SJSA1 (cell line): ENCODE results near the gene ELOF1. TPM values are rescaled to one million over a fixed set of nuclear protein-coding genes. Genes with fewer than 3 reads are reported as not detected.

ENCODE experiments used
- DNase-seq, 2 experiments: peaks; one replicate each; pipeline ENCODE4 v3.0.0-alpha.2; 2015 to 2020; ENCODE audit warnings: low spot score in 2 of 2, low read depth in 1 of 2
- H3K27ac ChIP-seq: fragments of 250-450 bp; sonication (Bioruptor Pico); 2 replicates; pipeline ENCODE4 v1.5.1; 2020; ENCODE audit warnings: mild to moderate bottlenecking, moderate library complexity
- H3K27me3 ChIP-seq: fragments of 250-450 bp; sonication (Bioruptor Pico); replicated peaks from 2 replicates; pipeline ENCODE4 v1.5.1; 2020; ENCODE audit warnings: mild to moderate bottlenecking, moderate library complexity
- H3K36me3 ChIP-seq: fragments of 250-450 bp; sonication (Bioruptor Pico); 2 replicates; pipeline ENCODE4 v1.5.1; 2020; ENCODE audit warnings: mild to moderate bottlenecking
- H3K4me1 ChIP-seq: fragments of 250-450 bp; sonication (Bioruptor Pico); replicated peaks from 2 replicates; pipeline ENCODE4 v1.6.1; 2021; ENCODE audit warnings: mild to moderate bottlenecking
- H3K4me3 ChIP-seq: fragments of 250-450 bp; sonication (Bioruptor Pico); 2 replicates; pipeline ENCODE4 v1.5.1; 2020; ENCODE audit warnings: mild to moderate bottlenecking
- H3K9me3 ChIP-seq: fragments of 250-450 bp; sonication (Bioruptor Pico); replicated peaks from 2 replicates; pipeline ENCODE4 v1.5.1; 2020; ENCODE audit warnings: mild to moderate bottlenecking
- total RNA-seq: library from RNA; depleted of rRNA; stranded (reverse); fragments of >200 nt; shearing (Covaris generic); gene quantifications from 2 replicates; pipeline ENCODE4 v1.2.3, GENCODE V29; 2014

ELOF1 gene
- total RNA-seq, 1 experiment from 2014 or later: 61.6 TPM

- no peaks in the 10 kb centered on the region for H3K9me3 ChIP-seq
- no peak for DNase-seq
- H3K4me3 ChIP-seq: no peak overlapping the region
- no peaks in the 10 kb centered on the region for H3K27me3 ChIP-seq
- peaks cover 60% of the 10 kb centered on the region for H3K4me1 ChIP-seq
- H3K27ac ChIP-seq: no peak overlapping the region
- no peaks in the 10 kb centered on the region for H3K36me3 ChIP-seq
Observed at GRCh38 chr19:11534948-11535347, 24.1 kb downstream of the ELOF1 start.

DNA sequence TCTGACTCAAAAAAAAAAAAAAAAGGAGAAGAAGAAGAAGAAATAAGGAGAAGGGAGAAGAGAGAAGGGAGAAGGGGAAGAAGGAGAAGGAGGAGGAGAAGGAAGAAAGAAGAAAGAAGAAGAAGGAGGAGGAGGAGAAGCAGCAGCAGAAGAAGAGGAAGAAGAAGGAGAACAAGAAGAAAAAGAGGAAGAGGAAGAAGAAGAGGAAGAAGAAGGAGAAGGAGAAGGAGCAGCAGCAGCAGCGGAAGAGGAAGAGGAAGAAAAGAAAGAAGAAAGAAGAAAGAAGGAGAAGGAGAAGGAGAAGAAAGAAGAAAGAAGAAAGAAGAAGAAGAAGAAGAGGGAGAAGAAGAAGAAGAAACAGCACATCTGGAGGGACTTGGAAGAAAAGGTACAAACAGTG is 24.5 kb downstream of the ELOF1 start:
- Histone ChIP-seq H3K27me3 (no peaks in the 10 kb centered on the region), H3K36me3 (no peaks in the 10 kb centered on the region), H3K27ac (no peak overlapping the region), H3K4me3 (no peak overlapping the region), H3K4me1 (peaks cover 58% of the 10 kb centered on the region), H3K9me3 (no peaks in the 10 kb centered on the region)
- no peak for DNase-seq

DNA sequence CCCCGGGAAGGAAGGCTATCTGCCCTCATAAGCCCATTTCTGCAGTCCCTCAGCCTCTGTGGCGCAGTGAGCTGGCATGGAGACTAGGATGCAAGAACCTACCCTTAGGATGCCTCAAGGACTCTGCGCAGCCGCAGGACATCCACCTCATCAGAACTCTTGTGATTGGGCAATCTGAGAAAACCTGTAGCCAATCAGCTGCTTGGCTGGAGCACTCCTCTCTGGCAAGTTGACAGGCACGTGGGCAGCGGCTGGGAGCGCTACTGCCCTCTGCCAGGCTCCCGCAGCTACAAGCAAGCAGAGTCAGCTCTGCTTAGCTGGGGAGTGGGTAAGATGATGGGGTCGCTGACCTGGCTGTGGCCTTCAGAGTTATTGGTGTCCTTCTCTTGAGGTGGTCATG is 28.6 kb downstream of the ELOF1 start:
- H3K36me3 ChIP-seq: no peaks in the 10 kb centered on the region; the same call in 1 of the 2 replicates
- peaks cover 41% of the 10 kb centered on the region for H3K4me1 ChIP-seq
- DNase-seq: no peak
- no peak overlapping the region for H3K27ac ChIP-seq
- no peaks in the 10 kb centered on the region for H3K9me3 ChIP-seq
- no peaks in the 10 kb centered on the region for H3K27me3 ChIP-seq
- no peak overlapping the region for H3K4me3 ChIP-seq

DNA sequence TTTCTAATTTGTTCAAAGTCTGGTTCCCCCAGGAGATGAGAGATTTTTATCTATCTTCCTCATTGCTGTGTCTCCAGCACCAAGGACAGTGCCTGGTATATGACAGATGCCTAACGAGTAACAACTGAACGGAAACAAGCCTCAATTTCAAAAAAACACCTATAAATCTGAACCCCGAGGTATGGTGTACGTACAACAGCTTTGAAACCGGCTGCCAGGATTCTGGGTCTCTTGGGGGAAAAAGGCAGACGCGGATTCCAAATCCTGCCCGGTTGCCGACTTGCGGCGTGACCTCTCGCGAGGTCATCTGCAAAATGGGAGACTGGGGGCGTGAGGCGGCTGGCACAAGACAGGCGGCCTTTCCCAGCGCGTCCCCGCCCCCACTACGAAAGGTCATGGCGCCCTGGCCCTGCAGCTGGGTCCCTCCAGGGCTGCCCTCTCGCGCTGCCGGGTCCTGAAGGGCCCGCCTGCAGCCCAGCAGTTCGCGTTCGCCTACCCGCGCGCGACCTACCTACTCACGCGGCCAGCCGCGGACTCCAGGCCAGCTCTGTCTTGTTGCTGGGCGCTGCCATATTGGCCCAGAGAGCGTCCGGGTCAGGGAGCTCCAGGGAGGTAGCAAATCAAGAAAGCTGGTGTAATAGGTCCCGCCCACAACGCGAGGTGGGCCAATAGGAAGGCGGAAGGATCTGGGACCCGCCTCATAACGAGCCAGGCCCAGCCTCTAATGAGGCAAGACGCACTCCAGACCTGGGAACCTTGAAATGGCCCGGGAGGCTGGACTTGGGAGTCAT is 30.3 kb downstream of the ELOF1 start, which contains the start of gene ECSIT:
ECSIT (minus strand) TSS at position 584 of the 791 bp plus-strand sequence. CDS start 9,964 bp downstream, outside the sequence.
- peaks cover under 1% of the 10 kb centered on the region for H3K36me3 ChIP-seq
- no peaks in the 10 kb centered on the region for H3K9me3 ChIP-seq
- H3K4me1 ChIP-seq: peaks cover 37% of the 10 kb centered on the region
- peak; percentile 99 for DNase-seq
- peak within 1 kb of the TSS; percentile 73 for H3K27ac ChIP-seq
- peak within 1 kb of the TSS; percentile 81 for H3K4me3 ChIP-seq
- no peaks in the 10 kb centered on the region for H3K27me3 ChIP-seq

GRCh38 chr19:11519138-11519537 is 39.9 kb downstream of the ELOF1 start:
- Histone ChIP-seq H3K27ac (no peak overlapping the region), H3K36me3 (peaks cover 10% of the 10 kb centered on the region)

GRCh38 chr19:11513946-11514345 is 45.1 kb downstream of the ELOF1 start:
- H3K27ac ChIP-seq: no peak overlapping the region
- H3K9me3 ChIP-seq: no peaks in the 10 kb centered on the region
- no peak for DNase-seq
- H3K36me3 ChIP-seq: peaks cover 10% of the 10 kb centered on the region
- no peaks in the 10 kb centered on the region for H3K27me3 ChIP-seq
- no peaks in the 10 kb centered on the region for H3K4me1 ChIP-seq
- H3K4me3 ChIP-seq: no peak overlapping the region

More at GRCh38 chr19:11519138-11519537, 39.9 kb downstream of the ELOF1 start:
- Histone ChIP-seq H3K27me3 (no peaks in the 10 kb centered on the region), H3K9me3 (no peaks in the 10 kb centered on the region), H3K4me1 (no peaks in the 10 kb centered on the region), H3K4me3 (no peak overlapping the region)
- DNase-seq: no peak

- no peak for DNase-seq
- no peaks in the 10 kb centered on the region for H3K27me3 ChIP-seq
- peaks cover 6% of the 10 kb centered on the region for H3K4me1 ChIP-seq
- H3K4me3 ChIP-seq: no peak overlapping the region
- H3K27ac ChIP-seq: no peak overlapping the region
- no peaks in the 10 kb centered on the region for H3K9me3 ChIP-seq
- peaks cover 4% of the 10 kb centered on the region; the same call in 1 of the 2 replicates for H3K36me3 ChIP-seq
Observed at GRCh38 chr19:11510444-11510843, 48.6 kb downstream of the ELOF1 start.

- H3K4me1 ChIP-seq: peaks cover 11% of the 10 kb centered on the region
Observed at GRCh38 chr19:11507370-11508078, 51.5 kb downstream of the ELOF1 start.

DNA sequence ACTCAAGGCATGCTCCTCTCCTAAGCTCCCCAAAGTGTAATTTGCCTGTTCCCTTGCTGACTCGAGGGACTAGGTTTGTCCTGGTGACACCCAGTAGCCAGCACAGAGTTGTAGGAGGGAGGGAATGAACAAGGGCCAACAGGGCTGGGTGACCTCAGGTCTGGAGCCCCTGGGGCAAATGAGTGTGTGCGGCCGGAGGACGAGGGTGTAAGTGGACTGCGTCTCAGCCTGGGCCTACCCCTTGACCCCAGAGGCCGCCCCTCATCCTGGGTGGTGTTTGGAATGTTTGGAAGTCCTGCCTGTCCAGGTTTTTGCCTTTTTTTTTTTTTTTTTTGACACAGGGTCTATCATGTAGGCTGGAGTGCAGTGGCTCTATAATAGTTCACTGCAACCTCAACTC is 52.1 kb downstream of the ELOF1 start:
- Histone ChIP-seq H3K27ac (no peak overlapping the region), H3K4me1 (peaks cover 11% of the 10 kb centered on the region), H3K9me3 (no peaks in the 10 kb centered on the region), H3K36me3 (peaks cover 7% of the 10 kb centered on the region; the same call in 1 of the 2 replicates), H3K4me3 (no peak overlapping the region), H3K27me3 (no peaks in the 10 kb centered on the region)
- no peak for DNase-seq

More at GRCh38 chr19:11507370-11508078, 51.5 kb downstream of the ELOF1 start:
- Histone ChIP-seq H3K9me3 (no peaks in the 10 kb centered on the region), H3K4me3 (no peak overlapping the region), H3K36me3 (peaks cover 7% of the 10 kb centered on the region; the same call in 1 of the 2 replicates), H3K27ac (no peak overlapping the region), H3K27me3 (no peaks in the 10 kb centered on the region)
- DNase-seq: no peak

GRCh38 chr19:11506101-11506555 is 52.9 kb downstream of the ELOF1 start:
- peaks cover 11% of the 10 kb centered on the region for H3K4me1 ChIP-seq
- H3K27ac ChIP-seq: peak overlapping the region; percentile 78
- peak overlapping the region; percentile 77 for H3K4me3 ChIP-seq
- H3K36me3 ChIP-seq: 0 out of 2 replicates have a peak, but pooled peaks cover 7% of the 10 kb centered on the region
- no peak for DNase-seq
- no peaks in the 10 kb centered on the region for H3K9me3 ChIP-seq
- H3K27me3 ChIP-seq: no peaks in the 10 kb centered on the region

DNA sequence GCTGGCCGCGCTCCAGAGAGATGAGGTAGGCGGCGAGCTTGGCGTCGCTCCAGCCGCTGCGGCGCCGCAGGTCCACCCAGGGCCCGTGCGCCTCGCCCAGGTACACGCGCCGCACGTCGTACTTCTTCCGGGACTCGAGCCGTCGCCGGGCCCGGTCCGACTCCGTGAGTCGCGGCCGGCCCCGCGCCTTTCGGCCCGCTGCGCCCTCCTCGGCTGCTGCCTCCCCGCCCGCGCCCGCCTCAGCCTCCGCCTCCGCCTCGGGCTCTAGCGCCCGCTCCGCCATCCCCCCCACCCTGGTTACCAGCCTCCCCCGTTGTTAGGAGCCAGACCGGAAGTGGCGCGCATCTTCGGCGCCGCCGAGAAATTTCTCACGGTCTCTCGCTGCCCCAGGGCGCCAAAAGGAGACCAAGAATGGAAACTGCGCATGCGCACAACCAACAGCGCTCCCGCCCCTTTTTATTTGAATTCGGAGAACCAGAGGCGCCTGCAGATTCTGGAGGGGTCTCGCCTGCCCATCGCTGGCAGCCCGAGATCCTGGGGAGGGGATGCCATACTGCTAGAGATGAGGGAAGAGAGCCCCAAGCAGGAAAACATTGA is 53.4 kb downstream of the ELOF1 start, which contains the start of gene ZNF653:
ZNF653 (minus strand) TSS at position 336 of the 597 bp plus-strand sequence; CDS start at position 283, 53 bp downstream.
- peak; percentile 94 to 96 for DNase-seq
- Histone ChIP-seq H3K9me3 (no peaks in the 10 kb centered on the region), H3K27me3 (no peaks in the 10 kb centered on the region), H3K4me3 (peak within 1 kb of the TSS; percentile 77), H3K27ac (peak within 1 kb of the TSS; percentile 78), H3K4me1 (peaks cover 11% of the 10 kb centered on the region), H3K36me3 (0 out of 2 replicates have a peak, but pooled peaks cover 7% of the 10 kb centered on the region)

- Histone ChIP-seq H3K4me1 (peaks cover 11% of the 10 kb centered on the region), H3K27me3 (no peaks in the 10 kb centered on the region), H3K27ac (peak overlapping the region; percentile 78), H3K4me3 (peak overlapping the region; percentile 77), H3K36me3 (0 out of 2 replicates have a peak, but pooled peaks cover 7% of the 10 kb centered on the region), H3K9me3 (no peaks in the 10 kb centered on the region)
- DNase-seq: peak; percentile 80 to 97
Observed at GRCh38 chr19:11505032-11505503, 54.0 kb downstream of the ELOF1 start.

DNA sequence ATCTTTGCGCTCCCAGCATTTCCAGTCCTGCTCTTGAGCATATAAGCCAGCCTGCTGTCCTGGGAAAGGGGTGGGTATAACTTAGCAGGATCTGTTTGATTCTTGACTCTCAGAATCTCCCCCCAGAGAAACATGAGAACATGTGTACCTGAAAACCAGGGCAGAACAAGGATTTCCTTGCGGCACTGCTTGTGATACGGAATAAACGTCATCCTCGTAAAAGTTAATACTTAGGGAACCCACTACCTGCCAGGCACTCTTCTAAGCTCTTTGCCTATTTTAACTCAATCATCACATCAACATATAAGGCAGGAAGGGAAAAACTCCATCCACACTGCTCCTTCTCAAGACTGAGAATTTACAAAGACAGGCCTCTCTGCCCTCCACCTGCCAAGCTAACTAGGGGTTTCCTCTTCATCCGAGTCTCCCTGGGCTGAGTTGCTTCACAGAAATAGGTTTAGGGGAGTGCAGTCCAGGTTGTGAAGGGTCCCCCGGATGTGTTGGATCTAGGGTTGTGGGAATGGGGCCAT is 54.5 kb downstream of the ELOF1 start:
- no peak overlapping the region for H3K27ac ChIP-seq

More for the DNA sequence above, 54.5 kb downstream of the ELOF1 start:
- Histone ChIP-seq H3K27me3 (no peaks in the 10 kb centered on the region), H3K4me1 (peaks cover 11% of the 10 kb centered on the region), H3K9me3 (no peaks in the 10 kb centered on the region), H3K36me3 (0 out of 2 replicates have a peak, but pooled peaks cover 7% of the 10 kb centered on the region), H3K4me3 (peak overlapping the region; percentile 77)
- no peak for DNase-seq
